GM21515 (cell line): ENCODE measurements around the gene FMNL2.
A peak's percentile ranks its signal among the peaks of the same experiment; 100 is the strongest.
"Not testable (repeated sequence)": the region's sequence is repeated elsewhere in the genome, so short reads cannot be mapped to it uniquely, and the experiment has no call there.

Source experiments
- ATAC-seq: cut with Tn5 transposase; IDR thresholded peaks from one replicate; pipeline ENCODE4 v1.9.1; 2021; ENCODE audit not compliant: unreplicated experiment

FMNL2 gene

DNA sequence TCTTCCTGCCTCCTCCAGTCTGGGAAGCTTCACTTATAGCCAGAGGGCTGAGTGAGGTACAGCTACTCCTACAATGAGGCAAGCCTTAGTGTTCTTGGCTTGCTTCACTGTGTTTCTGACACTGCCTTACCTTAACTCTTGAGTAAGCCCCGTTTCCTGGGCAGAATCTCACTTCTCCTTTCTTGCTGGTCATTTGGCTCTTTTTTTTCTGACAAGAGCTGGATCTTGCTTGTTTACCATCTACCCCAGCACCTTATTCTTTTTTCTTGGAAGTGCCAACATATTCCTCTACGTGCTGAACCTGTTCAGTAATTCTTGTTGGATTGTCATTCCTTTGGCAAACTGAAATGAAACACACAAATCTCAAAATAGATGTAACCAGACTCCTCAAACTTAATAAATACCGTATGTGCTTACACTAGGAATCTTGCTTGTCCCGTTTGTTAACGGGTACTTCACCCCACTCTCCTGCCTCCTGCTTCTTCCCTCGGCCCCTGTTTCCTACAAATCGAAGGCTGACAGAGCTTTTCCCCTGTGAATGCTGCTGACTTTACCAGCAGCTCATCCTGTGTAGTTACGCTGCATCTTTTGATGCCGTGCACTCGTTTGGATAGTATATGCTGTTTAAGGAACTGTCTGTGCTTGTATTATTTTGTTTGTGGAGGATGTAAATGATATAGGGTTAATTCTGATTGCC lies 132.2 kb downstream of the FMNL2 start:
- peak; percentile 98 for ATAC-seq

DNA sequence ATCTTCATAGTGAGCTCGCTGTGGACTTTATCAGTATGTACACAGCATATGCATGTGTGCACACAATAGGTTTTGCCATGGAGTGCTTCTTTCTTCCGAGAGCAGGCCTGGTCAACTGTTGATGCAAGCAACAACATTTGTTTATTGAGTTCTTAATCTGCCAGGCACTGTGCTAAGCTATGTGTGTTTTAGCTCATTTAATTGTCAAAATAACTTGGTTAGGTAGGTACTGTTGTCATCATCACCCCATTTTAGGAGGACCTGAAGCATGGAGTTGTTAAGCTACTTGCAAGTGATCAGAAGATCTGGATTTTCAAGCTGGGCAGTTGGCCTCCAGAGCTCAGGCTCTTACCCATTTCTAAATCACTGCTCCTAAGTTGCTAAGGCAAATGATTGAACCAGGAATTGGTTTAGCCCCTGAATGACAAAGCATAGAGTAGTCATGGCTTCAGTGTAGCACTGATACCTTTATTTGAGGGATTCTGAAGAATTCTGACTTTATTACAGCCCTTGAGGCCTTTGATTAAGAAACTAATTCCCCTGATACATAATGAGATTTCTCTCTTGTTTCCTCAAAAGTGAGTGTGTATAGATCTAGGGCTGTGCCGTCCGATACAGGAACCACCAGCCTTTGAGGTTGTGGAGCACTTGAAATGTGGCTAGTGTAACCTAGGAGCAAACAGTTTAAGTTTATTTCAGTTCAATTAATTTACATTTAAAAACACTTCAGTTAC lies 132.9 kb downstream of the FMNL2 start:
- ATAC-seq, result no peak

DNA sequence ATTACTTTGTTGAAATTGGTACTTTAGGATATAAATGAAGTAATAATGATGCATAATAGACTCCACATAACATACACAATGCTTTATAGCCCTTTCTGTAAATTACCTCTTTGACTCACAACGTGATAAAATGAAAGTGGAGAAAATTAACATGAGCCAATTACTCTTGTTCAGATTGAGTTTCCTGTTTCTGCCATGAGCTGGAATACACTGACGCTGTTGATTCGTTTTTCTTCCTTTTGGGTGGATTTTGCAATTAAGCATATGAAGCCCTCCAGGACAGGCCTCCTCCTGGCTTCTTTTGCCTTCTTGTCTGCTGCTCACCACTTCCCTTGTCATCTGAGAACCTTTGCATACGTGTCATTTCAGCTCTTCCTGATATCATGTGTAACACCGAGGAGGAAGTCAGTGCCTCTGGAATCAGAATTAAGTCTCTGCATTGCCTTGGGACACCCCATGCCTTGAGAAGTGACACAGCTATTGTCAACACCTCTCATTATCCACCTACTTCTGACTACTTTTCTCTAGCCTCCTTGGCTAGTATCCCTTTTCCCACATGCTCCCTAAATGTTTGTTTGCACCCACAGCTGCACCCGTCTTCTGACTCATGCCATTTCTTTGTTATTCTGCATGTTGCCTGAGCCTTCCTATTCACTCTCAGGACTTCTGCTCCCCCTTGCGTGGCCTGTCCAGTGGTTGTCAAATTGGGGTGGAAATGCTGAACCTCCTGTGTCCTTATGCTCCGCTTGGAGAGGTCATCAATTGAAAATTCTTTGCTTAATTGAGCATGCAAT lies 134.1 kb downstream of the FMNL2 start:
- no peak for ATAC-seq

DNA sequence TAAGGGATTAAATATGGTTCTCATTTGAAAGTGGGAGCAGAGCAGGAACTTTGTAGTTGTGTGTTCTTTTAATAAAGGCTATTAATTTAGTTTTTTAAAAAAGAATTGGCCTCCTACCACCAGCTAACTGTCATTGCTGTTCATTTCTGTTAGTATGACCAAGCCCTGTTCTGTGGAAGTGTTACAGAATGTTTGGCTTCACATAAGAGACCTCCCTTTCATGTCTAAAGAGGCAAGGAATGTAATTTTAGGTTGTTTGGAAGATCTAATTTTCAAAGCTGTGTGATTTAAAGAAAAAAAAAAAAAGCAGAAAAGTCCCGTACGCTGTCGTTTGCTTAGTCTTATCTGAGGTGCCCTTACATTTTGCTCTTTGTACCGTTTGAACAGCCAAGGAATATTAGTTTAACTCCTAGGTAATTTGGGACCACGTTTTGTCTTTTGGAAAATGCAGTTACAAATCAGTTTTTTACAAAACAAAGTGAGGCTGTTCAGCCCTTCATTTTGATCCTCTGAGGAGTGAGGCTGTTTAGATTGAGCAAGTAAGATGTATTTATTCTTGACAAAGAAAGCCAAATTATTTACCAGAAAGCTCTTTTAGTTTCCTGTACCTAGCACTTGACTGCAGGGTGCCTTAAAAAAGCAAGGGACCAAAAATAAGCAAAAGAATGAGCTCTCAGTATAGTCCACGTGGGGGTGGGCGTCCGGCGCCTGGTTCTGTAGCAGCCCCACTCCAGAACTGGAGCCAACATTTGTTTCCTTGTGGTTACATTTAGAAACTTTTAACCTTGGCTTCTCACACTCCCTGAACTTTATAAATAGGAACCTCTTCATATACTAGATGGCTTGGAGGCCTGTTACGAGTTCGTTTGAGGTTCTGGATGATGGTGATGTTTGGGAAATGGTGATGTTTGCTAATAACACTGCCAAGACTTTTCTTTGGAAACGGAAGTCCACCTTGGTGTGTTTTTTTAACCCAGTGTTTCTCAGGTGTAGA lies 136.2 kb downstream of the FMNL2 start:
- no peak for ATAC-seq

DNA sequence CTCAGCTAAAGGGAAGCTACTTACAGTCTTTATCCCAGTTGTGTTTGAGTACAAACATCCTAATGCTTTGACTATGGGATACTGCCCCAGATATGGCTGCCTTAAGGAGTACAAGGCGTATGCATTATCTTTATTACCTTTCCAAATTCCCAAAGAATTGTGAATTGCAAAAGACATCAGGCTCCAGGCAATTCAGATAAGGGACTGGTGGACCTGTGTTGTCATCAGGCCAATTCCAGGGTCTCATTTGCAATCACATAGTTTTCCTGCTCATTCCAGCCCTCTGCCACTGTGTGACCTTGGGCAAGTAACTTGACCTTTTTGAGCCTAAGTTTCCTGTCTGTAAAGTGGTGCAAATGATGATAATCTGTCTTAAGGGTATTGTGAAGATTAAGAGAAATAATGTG lies 137.5 kb downstream of the FMNL2 start:
- no peak for ATAC-seq

DNA sequence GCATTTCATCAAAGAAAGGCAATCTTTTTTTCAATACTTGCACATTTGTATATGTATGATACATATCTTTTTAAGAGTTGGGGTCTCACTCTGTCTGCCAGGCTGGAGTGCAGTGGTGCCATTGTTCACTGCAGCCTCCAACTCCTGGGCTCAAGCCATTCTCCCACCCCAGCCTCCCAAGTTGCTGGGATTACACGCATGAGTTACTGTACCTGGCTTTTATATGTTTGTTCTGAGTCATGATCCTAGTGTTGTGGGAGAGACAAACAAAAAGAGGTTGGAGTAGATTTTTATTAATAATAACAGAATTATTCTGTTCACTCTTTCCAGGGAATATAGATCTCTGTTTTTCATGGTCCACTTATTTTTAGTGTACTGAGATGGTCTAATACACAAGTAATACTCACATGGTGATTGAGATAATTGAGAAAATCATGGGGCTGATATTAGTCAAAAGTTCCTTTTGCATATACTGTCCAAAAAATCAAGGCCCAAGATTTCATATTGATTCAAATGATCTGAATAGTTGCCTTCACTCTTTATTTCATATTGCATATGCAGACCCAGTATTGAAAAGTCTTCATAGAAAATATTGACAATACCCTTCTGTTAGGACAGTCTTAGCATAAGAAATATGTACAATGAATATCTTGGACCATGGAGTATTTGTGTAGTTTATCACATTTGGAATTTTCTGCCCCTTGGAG lies 138.3 kb downstream of the FMNL2 start:
- ATAC-seq, result no peak

DNA sequence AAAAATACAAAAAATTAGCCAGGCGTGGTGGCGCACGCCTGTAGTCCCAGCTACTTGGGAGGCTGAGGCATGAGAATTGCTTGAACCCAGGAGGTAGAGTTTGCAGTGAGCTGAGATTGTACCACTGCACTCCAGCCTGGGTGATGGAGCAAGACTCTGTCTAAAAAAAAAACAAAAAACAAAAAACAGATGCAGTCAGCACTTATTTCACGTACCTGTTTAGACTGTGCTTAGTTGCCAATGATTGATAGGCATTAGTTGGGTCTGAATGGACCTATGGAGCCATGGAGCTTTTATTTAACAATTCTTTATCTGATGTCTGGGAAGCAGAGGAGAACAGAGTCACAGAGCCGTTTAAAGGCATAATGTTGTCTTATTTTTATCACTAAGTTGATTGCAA lies 139.5 kb downstream of the FMNL2 start:
- ATAC-seq, result not testable (repeated sequence)

DNA sequence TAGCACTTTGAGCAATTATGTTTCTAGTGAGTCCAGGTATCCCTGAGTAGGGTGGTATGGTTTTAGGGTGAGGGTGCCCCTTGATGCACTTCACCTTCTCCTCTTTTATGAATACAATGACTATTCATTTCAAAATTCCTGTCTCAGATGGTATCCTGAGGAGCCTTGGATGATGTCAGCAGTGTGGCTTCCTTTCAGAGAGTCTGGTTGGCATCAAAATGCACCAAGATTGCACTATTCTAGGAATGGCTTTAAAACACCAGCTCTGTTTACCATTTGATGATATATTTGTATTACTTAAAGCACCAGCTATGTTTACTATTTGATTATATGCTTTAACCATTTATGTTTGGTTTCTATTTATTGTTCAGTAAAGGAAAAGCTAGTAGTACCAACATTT lies 141.0 kb downstream of the FMNL2 start:
- ATAC-seq, result no peak

DNA sequence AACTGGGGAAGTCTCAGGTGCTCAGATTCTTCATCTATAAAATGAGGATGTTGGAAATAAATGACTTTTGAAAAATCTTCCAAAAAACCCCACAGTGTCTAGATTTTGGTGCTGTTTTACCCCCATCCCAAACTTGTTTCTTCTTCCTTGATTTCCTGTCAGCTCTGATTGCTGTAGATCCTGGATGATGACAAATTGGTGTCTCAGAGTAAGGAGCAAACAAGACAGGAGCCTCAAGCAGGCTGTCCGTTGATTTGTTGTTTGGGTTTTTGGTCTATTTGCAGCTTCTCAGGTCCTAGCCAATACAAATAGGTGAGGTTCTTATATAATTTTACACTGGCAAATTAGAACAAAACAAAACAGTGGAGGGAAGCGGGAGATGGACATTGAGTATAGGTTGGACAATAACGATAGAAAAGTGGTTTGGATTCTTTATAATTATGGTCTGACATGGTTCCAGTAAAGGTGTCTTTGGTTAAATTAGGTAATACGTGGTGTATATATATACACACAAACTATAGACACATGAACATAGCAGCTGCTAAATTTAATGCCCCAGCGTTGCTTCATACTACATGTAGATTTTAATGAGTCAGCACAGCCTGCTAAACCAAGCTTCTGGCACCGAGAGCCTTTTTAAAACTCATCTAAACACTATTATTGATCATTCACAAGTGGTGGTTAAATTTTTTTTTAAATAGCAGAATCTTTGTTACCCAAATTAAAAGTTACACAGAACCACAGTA lies 142.5 kb downstream of the FMNL2 start:
- no peak for ATAC-seq

DNA sequence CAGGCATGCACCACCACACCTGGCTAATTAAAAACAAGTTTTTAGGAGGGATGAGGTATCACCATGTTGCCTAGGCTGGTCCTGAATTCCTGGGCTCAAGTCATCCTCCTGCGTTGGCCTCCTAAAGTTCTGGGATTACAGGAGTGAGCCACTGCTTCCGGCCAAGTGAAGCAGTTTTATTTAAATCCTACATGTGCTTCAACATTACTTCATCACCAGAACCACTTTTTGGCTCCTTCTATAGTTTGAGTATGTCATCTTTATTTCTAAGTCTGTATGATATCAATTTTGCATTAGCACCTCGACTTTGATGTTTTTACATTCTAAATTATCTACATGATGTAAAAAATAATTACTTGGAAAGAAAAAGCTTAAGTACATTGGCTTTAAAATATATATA lies 144.3 kb downstream of the FMNL2 start:
- no peak for ATAC-seq

DNA sequence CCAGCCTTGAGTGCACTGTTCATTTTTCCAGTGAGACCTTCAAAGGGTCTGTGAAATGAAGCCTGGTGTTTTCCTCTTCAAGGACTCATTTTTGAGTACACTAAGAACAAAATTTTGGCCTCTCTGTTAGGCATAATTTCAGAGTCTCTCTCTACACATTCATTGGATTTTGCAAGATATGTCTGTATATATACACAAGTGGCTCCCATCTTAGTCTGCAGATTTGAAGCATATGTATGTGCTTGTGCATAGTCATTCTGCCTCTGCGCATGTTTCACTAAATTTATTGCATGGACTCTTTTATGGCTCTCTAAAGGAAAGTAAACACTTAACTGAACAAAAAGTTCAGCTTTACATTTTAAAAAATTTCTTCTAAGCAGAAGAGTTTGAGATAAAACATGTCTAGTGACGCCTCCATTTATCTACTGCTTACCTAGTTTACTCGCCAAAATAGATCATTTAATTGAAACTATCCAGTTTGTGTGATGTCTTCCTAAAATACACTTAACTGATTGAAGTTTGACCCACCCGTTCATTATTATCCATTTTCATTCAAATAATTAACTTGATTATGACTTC lies 145.9 kb downstream of the FMNL2 start:
- ATAC-seq, result no peak

DNA sequence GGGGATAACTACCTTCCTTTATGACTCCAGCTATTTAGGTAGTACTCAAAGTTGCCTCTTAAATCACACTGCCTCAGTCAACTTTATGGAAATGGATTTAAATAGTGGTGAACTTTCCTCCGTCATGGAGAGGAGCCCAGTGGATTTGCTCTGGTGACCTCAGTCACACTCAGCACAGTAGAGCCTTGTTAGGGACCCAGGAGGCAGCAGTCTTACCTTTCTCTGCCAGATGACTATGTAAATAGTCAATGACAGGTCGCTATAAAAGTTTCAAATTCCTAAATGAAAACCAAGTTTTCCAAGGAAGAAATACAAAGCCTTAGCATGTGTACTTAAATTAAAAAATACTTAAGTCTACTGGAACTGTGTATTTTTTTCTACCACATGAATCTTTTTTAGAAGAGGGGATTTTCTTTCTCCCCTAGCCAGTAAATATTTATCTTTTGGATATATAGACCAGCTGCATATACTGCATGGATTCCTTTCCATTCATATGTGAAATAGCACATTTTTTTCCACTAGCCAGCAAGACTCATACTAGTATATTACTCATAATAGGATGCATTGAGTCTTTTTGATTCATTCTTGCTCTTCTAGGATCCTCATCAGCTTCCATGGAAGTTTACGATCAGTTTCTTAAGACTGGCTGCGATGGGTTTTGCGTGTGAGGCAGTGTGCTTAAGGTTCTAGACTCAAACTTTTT lies 147.1 kb downstream of the FMNL2 start:
- no peak for ATAC-seq

DNA sequence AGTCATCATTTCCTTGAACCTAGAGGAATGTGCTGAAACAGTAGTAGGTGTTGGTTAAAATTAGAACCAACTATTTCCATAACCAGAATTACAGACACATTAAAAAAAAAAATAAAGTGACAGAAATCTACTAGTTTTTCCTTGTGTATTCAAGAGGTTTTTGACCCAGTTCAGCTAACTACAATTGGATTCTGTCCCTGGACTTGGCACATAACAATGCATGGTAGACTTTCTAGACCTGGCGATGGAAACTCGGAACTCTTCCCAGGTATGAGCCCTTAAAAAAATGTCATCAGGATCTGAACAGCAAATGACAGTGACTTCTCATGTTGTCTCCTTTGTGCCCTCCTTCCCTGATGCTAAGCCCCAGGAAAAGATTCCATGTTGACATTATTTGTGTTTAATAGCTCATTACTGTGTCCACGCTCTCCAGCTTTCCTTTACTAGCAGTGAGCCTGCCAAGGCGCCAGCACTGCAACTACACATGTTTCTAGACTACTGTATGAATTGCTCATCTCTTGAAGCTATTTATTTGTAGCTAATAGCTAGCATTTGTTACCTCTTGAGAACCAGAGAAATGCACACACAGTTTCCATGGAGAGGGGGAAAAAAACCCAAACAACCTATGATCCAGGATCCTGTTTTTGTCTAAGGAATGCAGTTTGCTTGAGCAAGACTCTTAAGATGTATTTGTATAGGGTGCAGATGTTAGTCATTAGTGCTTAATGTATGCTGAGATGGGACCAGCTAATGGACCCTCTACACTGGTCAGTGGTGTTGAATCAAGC lies 148.5 kb downstream of the FMNL2 start:
- ATAC-seq, result no peak

DNA sequence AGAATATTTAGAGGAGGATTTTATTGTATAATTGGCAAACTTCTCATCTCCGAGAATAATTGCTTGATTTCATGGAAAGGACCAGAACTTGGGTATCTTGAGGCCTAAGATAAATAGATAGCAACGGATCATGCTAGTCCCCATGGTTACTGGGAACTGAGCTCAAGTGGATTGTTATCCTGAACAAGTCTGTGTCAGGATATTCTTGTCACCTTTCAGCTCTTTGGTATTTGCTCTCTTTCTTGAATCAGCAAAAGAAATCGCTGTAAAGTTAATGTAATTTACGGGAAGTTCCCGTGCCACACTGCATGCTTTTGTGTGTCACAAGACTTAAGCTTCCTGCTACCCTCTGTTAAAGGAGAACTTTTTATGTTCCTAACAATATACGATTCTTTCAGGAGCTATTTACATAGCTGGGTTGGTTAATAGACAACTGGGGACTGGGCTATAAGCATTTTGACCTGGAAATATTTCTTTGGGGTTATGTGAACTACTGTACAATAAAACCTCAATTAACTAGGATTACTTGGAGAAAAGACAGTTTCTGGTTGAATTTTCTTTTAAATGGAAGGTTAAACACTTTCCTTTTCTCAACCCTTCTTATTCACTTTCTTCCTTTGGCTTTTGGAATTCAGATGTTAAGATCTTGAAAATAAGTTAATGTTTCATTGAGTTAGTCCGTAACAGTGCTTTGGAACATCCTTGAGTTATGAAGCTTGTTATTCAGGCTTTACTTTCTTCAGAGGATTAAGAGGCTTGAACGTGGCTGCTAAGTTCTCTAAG lies 151.2 kb downstream of the FMNL2 start:
- ATAC-seq, result no peak

DNA sequence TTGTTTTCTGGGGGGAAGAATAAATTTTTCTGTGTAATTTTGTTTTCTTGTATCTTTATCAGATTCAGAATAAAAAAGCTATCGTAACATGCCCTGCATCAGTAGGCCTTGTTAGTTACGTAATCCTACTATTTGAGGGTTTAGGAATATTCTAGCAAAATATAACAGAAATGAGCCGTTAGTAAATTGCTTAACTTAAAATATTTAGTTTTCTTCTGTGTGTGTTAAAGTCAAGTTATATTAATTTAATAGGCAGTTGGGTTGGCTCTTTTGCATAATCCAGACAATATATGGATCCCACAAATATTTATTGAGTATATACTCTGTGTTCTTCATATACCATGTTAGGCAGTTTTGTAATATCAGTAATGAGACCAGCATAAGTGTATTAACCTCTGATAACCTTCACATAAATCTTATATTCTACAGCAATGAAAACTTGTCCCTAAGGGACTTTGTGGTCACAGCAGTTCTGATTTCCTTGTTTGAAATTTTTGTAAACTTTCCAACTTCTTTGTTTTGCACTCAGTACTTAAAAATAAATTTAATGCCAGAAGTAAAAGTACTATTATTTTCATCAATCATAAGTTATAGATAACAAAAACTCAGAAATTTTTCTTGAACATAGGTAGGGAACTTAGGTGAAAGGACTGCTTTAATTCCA lies 151.9 kb downstream of the FMNL2 start:
- no peak for ATAC-seq

DNA sequence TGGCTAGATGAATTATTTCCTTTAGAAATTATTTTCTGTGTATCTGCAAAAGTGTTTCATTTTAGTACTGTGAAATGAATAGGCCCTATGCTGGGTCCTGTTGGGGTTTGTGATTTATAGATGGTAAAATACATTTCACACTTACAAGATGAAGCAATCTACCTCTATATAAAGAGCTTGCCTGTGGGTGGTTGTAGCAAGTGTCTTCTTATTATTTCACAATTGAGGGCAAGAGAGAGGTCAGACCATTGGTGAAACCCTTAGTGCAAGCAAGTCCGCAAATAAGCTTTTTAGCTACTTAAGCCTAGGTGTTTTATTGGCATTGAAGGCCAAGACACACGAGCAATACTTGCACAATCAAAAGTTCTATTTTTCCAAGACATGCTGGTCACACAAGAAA lies 153.1 kb downstream of the FMNL2 start:
- no peak for ATAC-seq
